Suprapubic skin (tissue), 4 donors: Measurements from ENCODE around the gene NADK2.

Source experiments
- POLR2A ChIP-seq, 2 donors: fragments of 450-650 bp; IDR thresholded peaks; one replicate each; pipeline ENCODE4 v1.6.1; 2017; ENCODE audit warnings: antibody characterized with exemption in 2 of 2, mild to moderate bottlenecking in 2 of 2, moderate library complexity in 2 of 2
- POLR2AphosphoS5 ChIP-seq, 3 donors: sonication (generic); formaldehyde crosslinking; IDR thresholded peaks; one replicate each; pipeline ENCODE4 v1.6.1; 2017; ENCODE audit warnings: antibody characterized with exemption in 3 of 3

- TF ChIP-seq POLR2A (IDR thresholded peaks at IDR 0.05) (no peak), POLR2AphosphoS5 (IDR thresholded peaks at IDR 0.05) (no peak)
These were observed 95.3 kb downstream of the NADK2 start for GRCh38 chr5:36146390-36146789.
